NCI-H446 treated with DMSO at 0.1 percent for 48 hours (cell line): Measurements from ENCODE around the gene C10orf90.

ENCODE experiments used
- DNase-seq: peaks from one replicate; lab custom pipeline; 2025; lab: John Stamatoyannopoulos, UW

C10orf90 gene

GRCh38 chr10:126425032-126425431 lies 245.5 kb downstream of the C10orf90 start:
- DNase-seq: no peak

GRCh38 chr10:126423732-126424491 lies 246.6 kb downstream of the C10orf90 start:
- DNase-seq: no peak

- DNase-seq: no peak
Measured at GRCh38 chr10:126422567-126422966, 247.9 kb downstream of the C10orf90 start.

GRCh38 chr10:126421756-126422256 lies 248.7 kb downstream of the C10orf90 start:
- DNase-seq: no peak

GRCh38 chr10:126420567-126421300 lies 249.8 kb downstream of the C10orf90 start:
- DNase-seq: no peak

GRCh38 chr10:126417220-126417825 lies 253.2 kb downstream of the C10orf90 start:
- DNase-seq: no peak

GRCh38 chr10:126409821-126410220 lies 260.7 kb downstream of the C10orf90 start:
- no peak for DNase-seq

GRCh38 chr10:126408953-126409641 lies 261.4 kb downstream of the C10orf90 start:
- no peak for DNase-seq

GRCh38 chr10:126407831-126408230 lies 262.7 kb downstream of the C10orf90 start:
- no peak for DNase-seq

GRCh38 chr10:126405239-126405775 lies 265.2 kb downstream of the C10orf90 start:
- DNase-seq: no peak

GRCh38 chr10:126402721-126403695 lies 267.5 kb downstream of the C10orf90 start:
- no peak for DNase-seq

- no peak for DNase-seq
Measured at GRCh38 chr10:126400641-126401040, 269.9 kb downstream of the C10orf90 start.

- DNase-seq: no peak
Measured at GRCh38 chr10:126398924-126399323, 271.6 kb downstream of the C10orf90 start.

GRCh38 chr10:126398383-126398743 lies 272.1 kb downstream of the C10orf90 start:
- no peak for DNase-seq

- no peak for DNase-seq
Measured at GRCh38 chr10:126397640-126398382, 272.7 kb downstream of the C10orf90 start.

- no peak for DNase-seq
Measured at GRCh38 chr10:126397156-126397555, 273.3 kb downstream of the C10orf90 start.

GRCh38 chr10:126394948-126395347 lies 275.5 kb downstream of the C10orf90 start:
- DNase-seq: no peak

GRCh38 chr10:126393076-126393475 lies 277.4 kb downstream of the C10orf90 start:
- DNase-seq: no peak

- DNase-seq: no peak
Measured at GRCh38 chr10:126392469-126392868, 278.0 kb downstream of the C10orf90 start.

- no peak for DNase-seq
Measured at GRCh38 chr10:126392068-126392467, 278.4 kb downstream of the C10orf90 start.
